Endothelial cell of hepatic sinusoid (primary cell): Measurements from ENCODE around the gene NOP14.
"Not testable (repeated sequence)": the region's sequence is repeated elsewhere in the genome, so short reads cannot be mapped to it uniquely, and the experiment has no call there.

ENCODE experiments used
- in situ Hi-C: cut with HindIII; loops from 2 replicates; pipeline ENCODE4 v1.10.0; 2017; ENCODE audit warnings: low sequenced_read_pairs

Gene NOP14

GRCh38 chr4:2918300-2918699 is 44.9 kb downstream of the NOP14 start:
- in situ Hi-C loops = not testable (repeated sequence)

- in situ Hi-C loops = not testable (repeated sequence)
Observed at GRCh38 chr4:2916696-2917095, 46.5 kb downstream of the NOP14 start.

GRCh38 chr4:2915789-2916188 is 47.4 kb downstream of the NOP14 start:
- in situ Hi-C loops = no loop called here

GRCh38 chr4:2914256-2915126 is 48.7 kb downstream of the NOP14 start:
- in situ Hi-C loops = no loop called here

GRCh38 chr4:2913168-2913567 is 50.0 kb downstream of the NOP14 start:
- in situ Hi-C loops = no loop called here

- in situ Hi-C loops = no loop called here
Observed at GRCh38 chr4:2911868-2912267, 51.3 kb downstream of the NOP14 start.

GRCh38 chr4:2910409-2910808 is 52.8 kb downstream of the NOP14 start:
- in situ Hi-C loops = no loop called here

GRCh38 chr4:2909583-2909982 is 53.6 kb downstream of the NOP14 start:
- in situ Hi-C loops = no loop called here

GRCh38 chr4:2908686-2909085 is 54.5 kb downstream of the NOP14 start:
- in situ Hi-C loops = no loop called here

- in situ Hi-C loops = no loop called here
Observed at GRCh38 chr4:2907706-2908293, 55.4 kb downstream of the NOP14 start.

- in situ Hi-C loops = no loop called here
Observed at GRCh38 chr4:2907226-2907625, 56.0 kb downstream of the NOP14 start.

GRCh38 chr4:2906218-2906617 is 57.0 kb downstream of the NOP14 start:
- in situ Hi-C loops = no loop called here

- in situ Hi-C loops = no loop called here
Observed at GRCh38 chr4:2905544-2905943, 57.7 kb downstream of the NOP14 start.

- in situ Hi-C loops = no loop called here
Observed at GRCh38 chr4:2902126-2902525, 61.1 kb downstream of the NOP14 start.

- in situ Hi-C loops = no loop called here
Observed at GRCh38 chr4:2901186-2901585, 62.0 kb downstream of the NOP14 start.

GRCh38 chr4:2900741-2901140 is 62.5 kb downstream of the NOP14 start:
- in situ Hi-C loops = no loop called here

- in situ Hi-C loops = no loop called here
Observed at GRCh38 chr4:2898001-2898400, 65.2 kb downstream of the NOP14 start.

- in situ Hi-C loops = no loop called here
Observed at GRCh38 chr4:2893772-2894171, 69.4 kb downstream of the NOP14 start.

- in situ Hi-C loops = no loop called here
Observed at GRCh38 chr4:2891294-2891693, 71.9 kb downstream of the NOP14 start.

GRCh38 chr4:2888886-2889285 is 74.3 kb downstream of the NOP14 start:
- in situ Hi-C loops = loop anchor here (5.0 kb wide), 1 partner anchor 33 kb away; no protein-coding TSS in a partner anchor
